Activated naive CD4-positive, alpha-beta T cell treated with Interleukin-2 at 50 U/mL for 16 hours (primary cell): ENCODE measurements around the gene KCNK7.

ENCODE experiments used
- DNase-seq: peaks from one replicate; pipeline ENCODE4 v3.0.0-alpha.2; 2020

KCNK7 gene

GRCh38 chr11:65585396-65586246 lies 10.0 kb downstream of the KCNK7 start:
- no peak for DNase-seq

GRCh38 chr11:65584723-65585171 lies 10.9 kb downstream of the KCNK7 start:
- DNase-seq: no peak

GRCh38 chr11:65584106-65584505 lies 11.5 kb downstream of the KCNK7 start:
- DNase-seq: no peak

DNA sequence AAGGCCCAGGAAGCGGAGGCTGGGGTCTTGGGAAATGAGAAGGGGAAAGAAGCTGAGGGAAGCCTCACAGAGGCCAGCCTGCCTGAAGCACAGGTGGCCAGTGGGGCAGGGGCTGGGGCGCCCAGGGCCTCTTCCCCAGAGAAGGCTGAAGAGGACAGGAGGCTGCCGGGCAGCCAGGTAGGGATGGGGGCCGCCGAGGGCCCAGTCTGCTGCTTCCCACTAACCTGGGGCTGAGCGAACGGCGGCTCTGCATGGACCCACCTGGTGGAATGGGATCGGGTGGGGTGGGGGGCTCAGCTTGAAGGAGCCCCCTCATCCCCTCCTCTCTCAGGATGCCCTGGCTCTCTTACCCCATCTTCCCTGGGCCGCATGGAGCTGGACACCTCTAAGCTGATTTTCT lies 12.0 kb downstream of the KCNK7 start:
- DNase-seq: no peak

DNA sequence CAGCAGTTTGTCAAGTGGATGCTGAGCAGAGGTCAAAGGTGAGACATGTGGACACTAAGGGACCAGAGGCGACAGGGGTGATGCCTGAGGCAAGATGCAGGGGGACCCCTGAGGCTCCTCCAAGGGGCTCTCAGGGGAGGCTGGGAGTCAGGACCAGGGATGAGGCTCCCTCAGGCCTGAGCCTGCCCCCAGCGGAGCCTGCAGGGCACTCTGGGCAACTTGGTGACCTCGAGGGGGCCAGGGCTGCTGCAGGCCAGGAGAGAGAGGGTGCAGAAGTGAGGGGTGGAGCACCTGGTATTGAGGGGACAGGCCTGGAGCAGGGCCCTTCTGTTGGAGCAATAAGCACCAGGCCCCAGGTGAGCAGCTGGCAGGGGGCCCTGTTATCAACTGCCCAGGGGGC lies 13.7 kb downstream of the KCNK7 start:
- DNase-seq: no peak

DNA sequence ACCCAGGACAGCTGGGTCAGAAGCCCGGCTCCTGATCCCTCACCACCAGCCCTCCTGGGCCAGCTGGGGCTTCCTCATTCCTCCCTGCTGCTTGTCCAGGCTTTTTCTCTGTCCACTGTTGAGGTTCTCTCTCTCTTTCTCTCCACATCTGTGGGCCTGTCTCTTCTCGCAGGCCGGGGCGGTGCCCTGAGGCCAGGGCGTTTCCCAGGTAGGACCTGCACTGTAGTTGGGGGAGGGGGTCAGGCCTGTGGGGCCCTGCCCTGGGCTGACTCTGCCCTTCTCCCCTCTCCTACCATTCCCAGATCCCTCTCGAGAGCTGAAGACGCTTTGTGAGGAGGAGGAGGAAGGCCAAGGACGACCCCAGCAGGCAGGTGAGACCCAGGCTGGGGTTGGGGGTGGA lies 14.8 kb downstream of the KCNK7 start:
- DNase-seq: no peak

GRCh38 chr11:65580031-65580692 lies 15.4 kb downstream of the KCNK7 start:
- no peak for DNase-seq

- DNase-seq: no peak
Measured at GRCh38 chr11:65579291-65579690, 16.3 kb downstream of the KCNK7 start.

DNA sequence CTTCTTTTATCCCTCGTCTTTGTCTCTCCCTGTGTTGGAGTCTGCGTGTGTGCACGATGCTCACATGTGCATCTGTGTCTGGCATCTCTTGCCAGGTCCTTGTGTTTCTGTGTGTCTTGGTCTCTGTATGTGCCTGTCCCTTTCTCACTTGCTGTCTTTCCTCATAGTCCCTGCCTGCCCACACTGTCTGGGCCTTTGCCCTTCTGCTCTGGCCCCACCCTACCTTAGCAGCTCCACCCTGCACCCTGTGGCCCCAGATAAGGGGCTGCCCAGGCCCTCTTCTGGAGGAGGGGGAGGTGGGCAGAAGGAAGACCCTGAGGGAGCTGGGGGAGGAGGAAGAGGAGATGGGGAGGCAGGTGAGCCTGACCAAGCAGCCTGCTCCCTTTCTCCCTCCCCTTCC lies 16.9 kb downstream of the KCNK7 start:
- no peak for DNase-seq

GRCh38 chr11:65578134-65578533 lies 17.5 kb downstream of the KCNK7 start:
- no peak for DNase-seq

- DNase-seq: no peak
Measured at GRCh38 chr11:65577756-65578109, 17.9 kb downstream of the KCNK7 start.

- peak; percentile 45 for DNase-seq
Measured at GRCh38 chr11:65576867-65577755, 18.5 kb downstream of the KCNK7 start.

- DNase-seq: peak; percentile 38
Measured at GRCh38 chr11:65576232-65576866, 19.3 kb downstream of the KCNK7 start.

DNA sequence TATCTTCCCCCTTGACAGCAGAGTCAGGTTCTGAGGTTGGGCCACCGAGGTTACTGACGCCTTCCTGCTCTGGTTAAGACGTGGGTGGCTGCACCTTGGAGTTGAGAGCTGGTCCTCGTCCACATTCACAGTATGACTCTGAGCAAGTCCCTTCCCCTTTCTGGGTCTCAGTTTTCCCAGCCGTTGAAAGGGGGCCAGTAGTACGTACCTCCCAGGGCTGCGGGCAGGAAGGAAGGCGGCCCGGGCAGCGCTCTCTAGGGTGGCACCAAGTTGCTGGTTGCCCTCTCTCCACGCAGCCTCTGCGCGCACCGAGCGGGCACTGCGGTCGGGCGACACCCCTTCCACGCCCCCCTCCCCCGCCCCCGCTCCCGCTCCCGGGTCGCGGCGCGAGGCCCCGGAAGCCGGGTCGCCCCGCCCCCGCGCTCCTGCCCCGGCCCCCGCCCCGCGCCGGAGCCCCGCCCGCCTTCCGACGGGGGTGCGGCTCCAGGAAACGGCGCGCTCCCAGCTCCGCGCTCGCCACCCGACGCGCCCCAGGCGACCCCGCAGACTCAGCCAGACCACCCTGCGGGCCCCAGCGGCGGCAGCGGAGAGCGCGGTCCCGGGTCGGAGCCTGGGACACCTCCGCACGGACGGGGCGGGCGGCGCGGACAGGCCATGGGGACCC lies 19.9 kb downstream of the KCNK7 start, which contains the start of gene EHBP1L1:
TSS of gene EHBP1L1 (plus strand) at position 486 of the 664 bp plus-strand sequence. CDS start 250 bp downstream, outside the sequence.
- DNase-seq: peak; percentile 78

- no peak for DNase-seq
Measured at GRCh38 chr11:65574811-65575567, 20.6 kb downstream of the KCNK7 start.

DNA sequence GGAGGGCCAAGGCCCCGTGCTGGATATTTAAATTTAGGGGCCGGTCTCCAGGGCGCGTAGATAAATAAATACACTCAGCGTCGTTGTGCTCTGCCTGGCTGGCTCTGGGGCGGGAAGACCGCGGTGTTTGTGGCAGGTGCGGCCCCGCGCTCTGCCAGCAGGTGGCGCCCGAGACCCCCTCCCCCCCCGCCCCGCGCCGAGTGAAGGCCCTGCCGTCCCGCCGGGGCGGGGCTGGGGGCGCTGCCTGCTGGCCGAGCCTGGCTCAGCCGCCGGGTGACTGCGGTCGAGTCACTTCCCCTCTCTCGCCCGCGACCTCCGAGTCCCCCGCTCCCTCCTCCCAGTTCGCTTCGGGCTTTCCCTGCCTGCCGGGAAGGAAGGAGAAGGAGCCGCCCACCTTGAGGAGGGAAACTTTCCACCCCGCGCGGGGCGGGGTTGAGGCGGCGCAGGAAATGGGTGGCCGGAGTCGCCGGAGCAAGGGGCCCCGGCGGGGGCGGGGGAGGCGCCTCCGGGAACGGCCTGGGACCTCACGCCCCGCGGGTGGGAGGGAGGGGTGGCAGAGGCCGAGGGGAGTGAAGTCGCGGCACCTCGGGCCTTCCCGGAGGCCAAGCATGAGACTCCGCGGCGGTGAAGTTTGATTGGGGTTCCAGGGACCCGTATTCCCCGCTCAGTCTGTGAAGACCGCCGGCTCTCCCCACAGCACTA lies 21.3 kb downstream of the KCNK7 start:
- DNase-seq: peak; percentile 86

DNA sequence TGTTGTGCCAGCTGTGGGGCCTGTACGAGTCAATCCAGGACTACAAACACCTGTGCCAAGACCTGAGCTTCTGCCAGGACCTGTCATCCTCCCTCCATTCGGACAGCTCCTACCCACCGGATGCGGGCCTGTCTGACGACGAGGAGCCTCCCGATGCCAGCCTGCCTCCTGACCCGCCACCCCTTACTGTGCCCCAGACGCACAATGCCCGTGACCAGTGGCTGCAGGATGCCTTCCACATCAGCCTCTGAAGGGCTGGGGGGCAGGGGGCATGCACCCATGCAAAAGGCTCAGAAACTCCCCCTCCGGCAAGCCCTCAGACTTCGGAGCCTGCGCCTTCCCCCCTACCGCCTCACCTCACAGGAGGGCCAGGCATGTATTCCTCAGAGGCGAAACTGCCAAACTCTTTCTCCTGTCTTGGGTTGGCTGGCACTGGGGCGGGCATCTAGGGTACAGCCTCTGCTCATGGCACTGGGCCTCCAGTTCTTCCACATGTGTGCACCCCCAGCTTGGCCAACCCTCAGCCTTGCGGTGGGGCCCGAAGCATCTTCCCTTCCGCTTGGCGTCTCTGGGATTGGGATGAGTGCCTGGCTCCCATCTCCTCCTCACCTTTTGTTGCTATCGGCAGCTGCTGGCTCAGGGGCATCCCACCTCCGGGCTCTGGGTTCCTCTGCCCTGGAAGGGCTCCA lies 22.1 kb downstream of the KCNK7 start:
- no peak for DNase-seq

GRCh38 chr11:65572356-65573051 lies 23.1 kb downstream of the KCNK7 start, which contains the start of gene FAM89B:
Gene FAM89B (plus strand): TSS chr11:65572538. CDS start chr11:65572670, 132 bp downstream.
- peak; percentile 90 for DNase-seq

DNA sequence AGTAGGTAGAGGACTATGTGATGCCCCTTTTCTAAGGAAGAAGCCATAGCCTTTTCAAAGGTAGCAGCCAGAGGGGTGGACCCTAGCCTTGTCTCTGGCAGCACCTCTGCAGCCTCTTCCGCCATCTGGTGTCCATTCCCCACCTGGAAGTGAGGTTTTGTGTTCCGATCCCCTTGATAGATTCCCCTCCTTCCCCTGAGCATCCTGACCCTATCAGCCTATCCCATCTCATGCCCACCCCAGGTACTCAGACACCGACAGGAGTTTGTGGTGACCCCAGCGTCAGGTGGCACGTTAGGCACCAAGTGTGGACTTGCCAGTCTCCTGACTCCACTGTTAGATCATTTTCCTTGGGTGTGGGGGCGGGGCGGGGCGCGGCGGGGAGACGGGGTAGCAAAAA lies 23.7 kb downstream of the KCNK7 start:
- DNase-seq: no peak
